Lung (tissue), 12 donors: ENCODE results near the gene ADAD2. TPM values are rescaled to one million over a fixed set of nuclear protein-coding genes. Genes with fewer than 3 reads are reported as not detected.

Experiments used
- ATAC-seq: fragments of 200-7000 bp; cut with Tn5 transposase; one replicate; pipeline ENCODE4 v1.9.1; 2020; ENCODE audit warnings: moderate number of reproducible peaks; ENCODE audit not compliant: insufficient read depth, low FRiP score
- DNase-seq, 3 donors: peaks; one replicate each; pipeline ENCODE4 v3.0.0-alpha.2; 2013 to 2017
- H3K27ac ChIP-seq, 2 donors: one replicate each; pipeline ENCODE4 v1.5.1; 2013; ENCODE audit warnings: mild to moderate bottlenecking in 2 of 2, moderate library complexity in 2 of 2, control low read depth in 1 of 2, inconsistent platforms in 1 of 2, low read depth in 1 of 2, low read length in 1 of 2
- H3K27me3 ChIP-seq, 3 donors: one replicate each; pipeline ENCODE4 v1.5.1; 2013; ENCODE audit warnings: low read length in 2 of 3; ENCODE audit not compliant: control insufficient read depth in 3 of 3, insufficient read depth in 3 of 3
- H3K36me3 ChIP-seq, 4 donors: one replicate each; pipeline ENCODE4 v1.5.1; 2013; ENCODE audit warnings: low read length in 4 of 4, mild to moderate bottlenecking in 1 of 4, moderate library complexity in 1 of 4; ENCODE audit not compliant: control insufficient read depth in 4 of 4, insufficient read depth in 4 of 4
- H3K4me1 ChIP-seq, 5 donors: one replicate each; pipeline ENCODE4 v1.5.1; 2013; ENCODE audit warnings: low read length in 5 of 5, mild to moderate bottlenecking in 2 of 5, moderate library complexity in 1 of 5; ENCODE audit not compliant: control insufficient read depth in 5 of 5, insufficient read depth in 5 of 5
- H3K4me3 ChIP-seq: one replicate; pipeline ENCODE4 v1.5.1; 2013; ENCODE audit warnings: mild to moderate bottlenecking, control low read depth, moderate library complexity
- H3K9ac ChIP-seq, 2 donors: one replicate each; pipeline ENCODE4 v1.5.1; 2013; ENCODE audit warnings: low read length in 2 of 2, control low read depth in 1 of 2; ENCODE audit not compliant: insufficient read depth in 1 of 2
- H3K9me3 ChIP-seq, 4 donors: one replicate each; pipeline ENCODE4 v1.5.1; 2013; ENCODE audit warnings: low read length in 3 of 4, mild to moderate bottlenecking in 1 of 4, moderate library complexity in 1 of 4; ENCODE audit not compliant: control insufficient read depth in 4 of 4, insufficient read depth in 3 of 4
- WGBS, 2 donors: extraction: QIAGEN DNeasy Blood & Tissue Kit; methylation state at CpG; one replicate each; pipeline ENCODE4 v1.1.7; 2013; 5-methylcytosine and 5-hydroxymethylcytosine counted together
- polyA plus RNA-seq, 2 donors: library from polyadenylated mRNA; stranded (reverse); fragments of 200-250 nt; gene quantifications; one replicate each; pipeline ENCODE4 v1.2.1, GENCODE V29; 2013
- total RNA-seq, 2 donors: library from RNA; depleted of rRNA in 1 of 2; stranded (reverse); fragments of >200 nt in 1 of 2; gene quantifications; one replicate each; pipeline ENCODE4 v1.2.1, GENCODE V29; 2014 to 2021
- TF ChIP-seq, protein P1 (sequence below): IDR thresholded peaks from 2 replicates; pipeline ENCODE4 v1.5.1; 2012; ENCODE audit warnings: mild to moderate bottlenecking; ENCODE audit errors: control extremely low read depth, extremely low read depth
- donor health status: control.
- donor health status: control.
- donor health status: Bipolar disorder and iron deficiency.
- donor health status: healthy.
- donor health status: DM: yes; HTN: yes; CAD: no.

ADAD2 gene
- total and polyA plus RNA-seq, 4 donors = 0.06 to 0.83 (median 0.42) TPM

DNA sequence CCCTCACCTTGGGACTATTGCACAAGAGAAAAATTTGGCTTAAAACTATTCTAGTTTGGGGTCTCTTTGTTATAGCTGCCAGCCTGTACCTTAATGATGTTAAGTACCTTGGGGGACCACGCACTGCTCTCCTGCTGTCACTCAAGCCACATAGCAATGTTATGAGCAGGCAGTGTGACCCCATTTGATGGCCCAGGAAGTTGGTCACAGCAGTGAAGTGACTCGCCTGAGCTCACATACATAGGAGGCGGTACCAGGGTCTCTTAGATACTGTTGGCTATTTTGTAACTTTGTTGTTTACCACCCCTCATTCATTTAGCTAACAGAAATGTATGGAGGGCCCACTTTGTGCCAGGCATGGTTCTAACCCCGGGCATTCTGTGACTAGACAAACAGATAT lies 32.5 kb downstream of the ADAD2 start:
- peaks cover 0 to 2% (median 0%) of the 10 kb centered on the region in 5 donors for H3K4me1 ChIP-seq
- H3K27ac ChIP-seq = no peak overlapping the region
- H3K9ac ChIP-seq = no peak overlapping the region
- H3K9me3 ChIP-seq = no peaks in the 10 kb centered on the region
- no peaks in the 10 kb centered on the region for H3K36me3 ChIP-seq
- DNase-seq = no peak
- TF ChIP-seq, protein P1, sequence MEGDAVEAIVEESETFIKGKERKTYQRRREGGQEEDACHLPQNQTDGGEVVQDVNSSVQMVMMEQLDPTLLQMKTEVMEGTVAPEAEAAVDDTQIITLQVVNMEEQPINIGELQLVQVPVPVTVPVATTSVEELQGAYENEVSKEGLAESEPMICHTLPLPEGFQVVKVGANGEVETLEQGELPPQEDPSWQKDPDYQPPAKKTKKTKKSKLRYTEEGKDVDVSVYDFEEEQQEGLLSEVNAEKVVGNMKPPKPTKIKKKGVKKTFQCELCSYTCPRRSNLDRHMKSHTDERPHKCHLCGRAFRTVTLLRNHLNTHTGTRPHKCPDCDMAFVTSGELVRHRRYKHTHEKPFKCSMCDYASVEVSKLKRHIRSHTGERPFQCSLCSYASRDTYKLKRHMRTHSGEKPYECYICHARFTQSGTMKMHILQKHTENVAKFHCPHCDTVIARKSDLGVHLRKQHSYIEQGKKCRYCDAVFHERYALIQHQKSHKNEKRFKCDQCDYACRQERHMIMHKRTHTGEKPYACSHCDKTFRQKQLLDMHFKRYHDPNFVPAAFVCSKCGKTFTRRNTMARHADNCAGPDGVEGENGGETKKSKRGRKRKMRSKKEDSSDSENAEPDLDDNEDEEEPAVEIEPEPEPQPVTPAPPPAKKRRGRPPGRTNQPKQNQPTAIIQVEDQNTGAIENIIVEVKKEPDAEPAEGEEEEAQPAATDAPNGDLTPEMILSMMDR = no peak
- ATAC-seq = no peak
- peaks cover 0 to 5% (median 0%) of the 10 kb centered on the region in 3 donors for H3K27me3 ChIP-seq
- no peak overlapping the region for H3K4me3 ChIP-seq
- WGBS, 2 donors = 88 to 92% methylated on average over 4 of the region's 4 CpGs

DNA sequence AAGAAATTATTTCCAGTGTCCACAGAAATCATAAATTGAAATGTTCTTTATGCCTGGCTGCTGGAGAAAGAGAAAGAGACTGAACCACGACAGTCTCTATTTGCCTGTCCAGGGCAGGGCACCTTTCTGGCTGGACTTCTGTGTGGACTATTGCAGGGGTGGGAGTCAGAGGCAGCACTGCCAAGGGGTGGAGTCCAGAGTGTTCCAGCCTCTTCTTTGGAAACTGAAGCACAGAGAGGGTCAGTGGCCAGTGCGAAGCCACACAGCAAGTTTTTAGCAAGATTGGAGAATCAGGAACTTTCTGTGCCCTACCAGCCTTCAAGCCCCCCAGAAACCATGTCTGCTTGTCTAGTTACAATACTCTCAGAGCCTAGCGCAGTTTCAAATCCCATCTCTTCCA lies 33.6 kb downstream of the ADAD2 start:
- Histone ChIP-seq H3K9me3 (no peaks in the 10 kb centered on the region), H3K27ac (no peak overlapping the region), H3K4me3 (no peak overlapping the region), H3K36me3 (no peaks in the 10 kb centered on the region), H3K4me1 (peaks cover 0 to 2% (median 0%) of the 10 kb centered on the region in 5 donors), H3K27me3 (no peaks in the 10 kb centered on the region), H3K9ac (no peak overlapping the region)
- no peak for ATAC-seq
- TF ChIP-seq, protein P1 = no peak
- WGBS, 2 donors = 93% methylated on average over 3 of the region's 3 CpGs
- no peak for DNase-seq

DNA sequence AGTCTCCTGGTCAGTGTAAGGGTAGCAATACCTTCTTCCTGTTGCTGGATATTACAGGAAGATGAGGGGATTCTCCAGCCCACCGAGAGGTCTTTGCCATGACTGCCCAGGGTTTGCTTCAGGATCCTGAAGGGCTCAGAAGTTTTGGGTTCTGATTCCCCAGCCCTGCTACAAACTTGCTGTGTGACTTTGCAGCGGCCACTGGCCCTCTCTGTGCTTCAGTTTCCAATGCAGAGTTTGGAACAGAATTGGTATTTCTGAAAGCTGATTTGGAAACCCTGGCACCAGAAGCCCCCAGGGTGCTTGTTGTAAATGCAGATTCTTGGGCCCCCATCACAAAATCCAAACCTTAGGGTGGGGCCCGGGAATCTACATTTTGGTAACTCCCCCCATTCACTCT lies 34.2 kb downstream of the ADAD2 start:
- no peak overlapping the region for H3K4me3 ChIP-seq
- no peaks in the 10 kb centered on the region for H3K9me3 ChIP-seq
- no peak overlapping the region for H3K27ac ChIP-seq
- H3K36me3 ChIP-seq = no peaks in the 10 kb centered on the region
- no peak for ATAC-seq
- no peaks in the 10 kb centered on the region for H3K27me3 ChIP-seq
- whole genome bisulfite sequencing, 2 donors = 84 to 90% methylated on average over 3 of the region's 3 CpGs
- peaks cover 0 to 2% (median 0%) of the 10 kb centered on the region in 5 donors for H3K4me1 ChIP-seq
- H3K9ac ChIP-seq = no peak overlapping the region
- TF ChIP-seq, protein P1 = no peak
- no peak for DNase-seq

DNA sequence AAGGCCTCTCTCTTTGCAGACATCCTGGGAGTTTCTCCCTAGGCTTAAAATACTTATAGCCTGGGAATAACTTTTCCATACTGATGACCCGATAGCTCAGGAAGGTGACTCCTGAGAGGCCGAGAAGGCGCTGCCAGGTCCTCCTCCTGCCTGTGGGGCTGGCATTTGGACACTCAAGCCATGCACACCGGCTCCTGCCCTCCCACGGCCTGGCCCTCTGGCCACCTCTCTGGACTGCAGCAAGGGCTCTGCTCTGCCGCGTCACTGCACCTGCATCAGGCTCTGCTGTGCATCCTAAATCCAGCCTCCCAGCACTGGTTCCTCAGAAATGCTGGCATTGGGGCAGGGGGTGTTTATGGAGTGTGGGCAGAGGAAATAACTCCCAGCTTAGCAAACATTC lies 34.6 kb downstream of the ADAD2 start:
- H3K9ac ChIP-seq = no peak overlapping the region
- TF ChIP-seq, protein P1 = no peak
- ATAC-seq = no peak
- no peak for DNase-seq
- WGBS, 2 donors = 87 to 93% methylated on average over 7 of the region's 7 CpGs
- H3K27ac ChIP-seq = no peak overlapping the region
- no peaks in the 10 kb centered on the region for H3K27me3 ChIP-seq
- no peaks in the 10 kb centered on the region for H3K9me3 ChIP-seq
- H3K36me3 ChIP-seq = no peaks in the 10 kb centered on the region
- H3K4me3 ChIP-seq = no peak overlapping the region
- peaks cover 0 to 2% (median 0%) of the 10 kb centered on the region in 5 donors for H3K4me1 ChIP-seq
